NK-92 (cell line): ENCODE results near the gene LRRC2.
"Not testable (repeated sequence)": the region's sequence is repeated elsewhere in the genome, so short reads cannot be mapped to it uniquely, and the experiment has no call there.

Experiments
- DNase-seq: peaks from one replicate; lab custom pipeline; 2025; ENCODE audit not compliant: unreplicated experiment; lab: John Stamatoyannopoulos, UW

Gene LRRC2

GRCh38 chr3:46558184-46559043, 7.7 kb downstream of the LRRC2 start:
- no peak for DNase-seq

- no peak for DNase-seq
These were observed 8.3 kb downstream of the LRRC2 start for GRCh38 chr3:46557814-46558183.

- DNase-seq = no peak
These were observed 12.9 kb downstream of the LRRC2 start for GRCh38 chr3:46553154-46553553.

GRCh38 chr3:46552538-46552937, 13.6 kb downstream of the LRRC2 start:
- no peak for DNase-seq

GRCh38 chr3:46551615-46552014, 14.5 kb downstream of the LRRC2 start:
- DNase-seq = no peak

GRCh38 chr3:46549989-46550388, 16.1 kb downstream of the LRRC2 start:
- no peak for DNase-seq

GRCh38 chr3:46549408-46549904, 16.6 kb downstream of the LRRC2 start:
- no peak for DNase-seq

- not testable (repeated sequence) for DNase-seq
These were observed 17.5 kb downstream of the LRRC2 start for GRCh38 chr3:46548611-46549010.

GRCh38 chr3:46546896-46547440, 19.1 kb downstream of the LRRC2 start:
- DNase-seq = no peak

- no peak for DNase-seq
These were observed 20.1 kb downstream of the LRRC2 start for GRCh38 chr3:46545818-46546630.

GRCh38 chr3:46544771-46545503, 21.2 kb downstream of the LRRC2 start:
- DNase-seq = no peak

GRCh38 chr3:46542801-46543201, 23.3 kb downstream of the LRRC2 start:
- DNase-seq = no peak

- DNase-seq = no peak
These were observed 23.8 kb downstream of the LRRC2 start for GRCh38 chr3:46542344-46542743.

- DNase-seq = no peak
These were observed 24.3 kb downstream of the LRRC2 start for GRCh38 chr3:46541835-46542234.

- no peak for DNase-seq
These were observed 25.6 kb downstream of the LRRC2 start for GRCh38 chr3:46540550-46540949.

- DNase-seq = no peak
These were observed 26.6 kb downstream of the LRRC2 start for GRCh38 chr3:46539443-46540005.

- DNase-seq = peak; percentile 16
These were observed 27.2 kb downstream of the LRRC2 start for GRCh38 chr3:46538803-46539442.

- DNase-seq = not testable (repeated sequence)
These were observed 27.7 kb downstream of the LRRC2 start for GRCh38 chr3:46538425-46538802.

- DNase-seq = no peak
These were observed 28.3 kb downstream of the LRRC2 start for GRCh38 chr3:46537779-46538178.

GRCh38 chr3:46537316-46537715, 28.8 kb downstream of the LRRC2 start:
- no peak for DNase-seq
